NCI-H345 (cell line): ENCODE results near the gene LHX6.
A peak's percentile ranks its signal among the peaks of the same experiment; 100 is the strongest.

ENCODE experiments used
- DNase-seq: peaks from one replicate; lab custom pipeline; 2025; lab: John Stamatoyannopoulos, UW

LHX6 gene

GRCh38 chr9:122228568-122229484 lies at the start of gene LHX6:
Gene LHX6, minus strand, starts transcription at chr9:122228957. Its CDS starts 217 bp downstream, at chr9:122228740.
- peak; percentile 34 for DNase-seq

GRCh38 chr9:122277285-122277897 lies 48.6 kb upstream of the LHX6 start:
- DNase-seq, result no peak

GRCh38 chr9:122276096-122276495 lies 47.3 kb upstream of the LHX6 start:
- no peak for DNase-seq

- DNase-seq, result no peak
Measured at GRCh38 chr9:122274055-122274454, 45.3 kb upstream of the LHX6 start.

GRCh38 chr9:122268041-122268814 lies 39.5 kb upstream of the LHX6 start:
- no peak for DNase-seq

- peak; percentile 21 for DNase-seq
Measured at GRCh38 chr9:122265149-122265915, 36.6 kb upstream of the LHX6 start.

- peak; percentile 86 for DNase-seq
Measured at GRCh38 chr9:122264360-122265148, 35.8 kb upstream of the LHX6 start, which contains the start of the genes MRRF and RBM18. Gene MRRF, plus strand, starts transcription at chr9:122264882. Its CDS starts 6,010 bp downstream, at chr9:122270892. Gene RBM18, minus strand, starts transcription at chr9:122264840. Its CDS starts 3,348 bp downstream, at chr9:122261492.

- no peak for DNase-seq
Measured at GRCh38 chr9:122263699-122264349, 35.1 kb upstream of the LHX6 start.

GRCh38 chr9:122262073-122262472 lies 33.3 kb upstream of the LHX6 start:
- no peak for DNase-seq

GRCh38 chr9:122261469-122261881 lies 32.7 kb upstream of the LHX6 start:
- DNase-seq, result peak; percentile 39

GRCh38 chr9:122258886-122259415 lies 30.2 kb upstream of the LHX6 start:
- DNase-seq, result no peak

- DNase-seq, result no peak
Measured at GRCh38 chr9:122256206-122256605, 27.4 kb upstream of the LHX6 start.

GRCh38 chr9:122254761-122255160 lies 26.0 kb upstream of the LHX6 start:
- no peak for DNase-seq

GRCh38 chr9:122252796-122253195 lies 24.0 kb upstream of the LHX6 start:
- no peak for DNase-seq

- no peak for DNase-seq
Measured at GRCh38 chr9:122251351-122251750, 22.6 kb upstream of the LHX6 start.

- no peak for DNase-seq
Measured at GRCh38 chr9:122248448-122248865, 19.7 kb upstream of the LHX6 start.

GRCh38 chr9:122246666-122247065 lies 17.9 kb upstream of the LHX6 start:
- DNase-seq, result no peak

- DNase-seq, result no peak
Measured at GRCh38 chr9:122244349-122244748, 15.6 kb upstream of the LHX6 start.

- no peak for DNase-seq
Measured at GRCh38 chr9:122239722-122240121, 11.0 kb upstream of the LHX6 start.

GRCh38 chr9:122236681-122237080 lies 7.9 kb upstream of the LHX6 start:
- no peak for DNase-seq
